CD4-positive, alpha-beta T cell treated with Interleukin-6 at 100 ng/mL for 8 hours (primary cell): ENCODE results near the gene PAPOLA.
"Not testable (repeated sequence)": the region's sequence is repeated elsewhere in the genome, so short reads cannot be mapped to it uniquely, and the experiment has no call there.

Source experiments
- DNase-seq: peaks from one replicate; pipeline ENCODE4 v3.0.0-alpha.2; 2020; ENCODE audit warnings: mixed read lengths, low spot score

The PAPOLA gene

GRCh38 chr14:96502621-96503305, 581 bp downstream of the PAPOLA start:
- DNase-seq: peak; percentile 26

DNA sequence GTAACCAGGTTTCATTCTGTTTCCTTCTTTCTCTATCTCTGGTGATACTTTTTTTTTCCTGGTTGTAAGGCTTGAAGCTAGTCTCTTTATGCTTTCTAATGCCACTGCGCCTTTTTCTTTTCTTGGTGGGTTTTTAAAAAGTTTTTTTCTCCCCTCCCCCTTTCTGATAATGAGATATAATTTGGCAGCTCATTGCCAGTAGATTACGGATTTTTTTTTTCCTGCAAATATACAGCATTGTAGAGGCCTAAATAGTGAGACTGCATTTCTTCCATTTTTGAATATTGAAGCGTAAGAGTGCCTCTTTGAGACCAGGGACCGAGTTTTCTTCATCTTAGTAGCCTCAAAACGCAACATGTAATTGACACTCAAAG, 1.1 kb downstream of the PAPOLA start:
- no peak for DNase-seq

- not testable (repeated sequence) for DNase-seq
Observed at GRCh38 chr14:96504353-96504752, 2.2 kb downstream of the PAPOLA start.

DNA sequence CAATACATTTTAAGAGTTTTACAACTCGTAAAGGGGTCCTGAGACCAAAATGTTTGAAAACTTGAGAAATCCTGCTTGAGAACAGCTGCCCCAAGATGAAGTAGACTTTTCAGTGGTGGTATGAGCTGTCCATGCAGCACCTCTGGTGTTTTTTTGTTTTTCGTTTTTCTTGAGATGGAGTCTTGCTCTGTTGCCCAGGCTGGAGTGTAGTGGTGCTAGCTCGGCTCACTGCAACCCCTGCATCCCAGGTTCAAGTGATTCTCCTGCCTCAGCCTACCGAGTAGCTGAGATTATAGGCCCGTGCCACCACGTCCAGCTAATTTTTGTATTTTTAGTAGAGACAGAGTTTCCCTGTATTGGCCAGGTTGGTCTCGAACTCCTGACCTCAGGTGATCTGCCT, 5.5 kb downstream of the PAPOLA start:
- no peak for DNase-seq

DNA sequence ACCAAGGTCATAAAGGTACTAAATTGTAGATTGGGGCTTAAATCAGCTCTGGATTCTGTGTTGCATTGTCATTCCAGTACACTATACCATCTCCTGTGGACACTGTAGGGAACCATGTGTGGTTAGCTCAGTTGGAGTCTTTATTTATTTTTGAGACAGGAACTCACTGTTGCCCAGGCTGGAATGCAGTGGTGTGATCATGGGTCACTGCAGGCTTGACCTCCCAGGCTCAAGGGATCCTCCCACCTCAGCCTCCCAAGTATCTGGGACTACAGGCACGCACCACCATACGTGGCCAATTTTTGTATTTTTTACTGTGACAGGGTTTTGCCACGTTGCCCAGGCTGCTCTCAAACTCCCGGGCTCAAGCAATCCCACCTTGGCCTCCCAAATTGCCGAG, 6.7 kb downstream of the PAPOLA start:
- DNase-seq: no peak

DNA sequence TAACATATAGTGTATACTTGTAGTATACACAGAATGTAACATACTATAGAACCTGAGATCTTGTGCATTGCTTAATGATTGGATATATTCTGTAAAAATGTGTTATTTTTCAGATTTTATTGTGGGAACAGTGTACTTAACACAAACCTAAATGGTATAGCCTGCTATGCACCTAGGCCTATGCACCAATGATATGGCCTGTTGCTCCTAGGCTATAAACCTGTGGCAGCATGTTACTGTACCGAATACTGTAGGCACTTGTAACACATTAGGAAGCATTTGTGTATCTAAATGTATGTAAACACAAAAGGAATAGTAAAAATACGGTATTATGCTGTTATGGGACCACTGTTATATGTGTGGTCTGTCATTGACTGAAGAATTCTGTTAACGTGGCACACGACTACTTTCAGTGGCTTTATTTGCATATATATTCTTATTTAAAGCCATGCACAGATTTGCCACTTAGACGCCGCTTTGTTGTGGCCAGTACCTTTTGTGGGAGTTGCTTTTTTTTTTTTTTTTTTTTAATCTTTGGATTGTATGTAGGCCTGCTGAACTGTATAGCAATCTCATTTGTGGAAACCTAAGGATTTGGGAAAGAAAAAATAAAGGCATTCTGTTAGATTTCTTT, 7.4 kb downstream of the PAPOLA start:
- no peak for DNase-seq

- no peak for DNase-seq
Observed at GRCh38 chr14:96511146-96511545, 9.0 kb downstream of the PAPOLA start.

GRCh38 chr14:96511667-96512066, 9.5 kb downstream of the PAPOLA start:
- no peak for DNase-seq

- DNase-seq: no peak
Observed at GRCh38 chr14:96512122-96512521, 9.9 kb downstream of the PAPOLA start.

- no peak for DNase-seq
Observed at GRCh38 chr14:96512602-96513397, 10.6 kb downstream of the PAPOLA start.

DNA sequence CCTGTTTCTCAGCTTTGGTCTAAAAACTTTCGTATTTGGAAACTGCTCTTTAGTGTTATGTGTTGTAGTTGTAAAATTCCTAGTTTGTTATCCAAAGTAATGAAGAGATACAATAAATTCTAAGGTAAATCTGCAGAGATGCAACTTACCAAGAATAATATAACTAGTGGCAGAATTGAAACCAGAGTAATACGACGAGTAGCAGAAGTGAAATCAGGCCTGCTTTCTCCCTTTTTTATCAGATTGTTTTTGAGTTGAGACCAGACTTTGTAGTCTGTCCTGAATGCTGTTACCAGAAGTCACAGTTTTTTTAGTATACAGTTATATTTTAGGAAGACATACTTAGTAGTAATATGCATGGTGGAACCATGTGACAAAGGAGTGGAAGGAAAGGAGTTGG, 12.5 kb downstream of the PAPOLA start:
- no peak for DNase-seq

DNA sequence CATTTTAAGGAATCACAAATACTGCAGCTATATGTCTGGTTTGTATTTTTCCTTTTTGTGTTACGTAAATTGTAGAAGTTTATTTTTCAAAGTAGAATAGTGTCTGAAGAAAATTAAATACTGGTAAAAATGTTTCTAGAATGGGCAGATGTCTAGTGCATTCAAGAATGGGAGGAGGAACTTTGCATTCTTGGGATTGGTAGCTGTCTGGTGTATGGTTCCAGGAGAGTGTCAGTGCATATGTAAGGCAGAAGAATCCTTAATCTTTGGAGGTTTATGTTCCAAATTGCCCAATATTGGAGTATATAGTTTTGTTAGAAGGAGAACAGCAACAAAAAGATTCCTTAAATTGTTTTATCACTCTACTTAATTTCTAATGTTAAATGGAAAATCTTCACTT, 13.5 kb downstream of the PAPOLA start:
- DNase-seq: no peak

GRCh38 chr14:96516351-96516750, 14.2 kb downstream of the PAPOLA start:
- no peak for DNase-seq

- DNase-seq: no peak
Observed at GRCh38 chr14:96519970-96520369, 17.8 kb downstream of the PAPOLA start.

GRCh38 chr14:96525452-96525851, 23.3 kb downstream of the PAPOLA start:
- no peak for DNase-seq

GRCh38 chr14:96532632-96533031, 30.4 kb downstream of the PAPOLA start:
- no peak for DNase-seq

DNA sequence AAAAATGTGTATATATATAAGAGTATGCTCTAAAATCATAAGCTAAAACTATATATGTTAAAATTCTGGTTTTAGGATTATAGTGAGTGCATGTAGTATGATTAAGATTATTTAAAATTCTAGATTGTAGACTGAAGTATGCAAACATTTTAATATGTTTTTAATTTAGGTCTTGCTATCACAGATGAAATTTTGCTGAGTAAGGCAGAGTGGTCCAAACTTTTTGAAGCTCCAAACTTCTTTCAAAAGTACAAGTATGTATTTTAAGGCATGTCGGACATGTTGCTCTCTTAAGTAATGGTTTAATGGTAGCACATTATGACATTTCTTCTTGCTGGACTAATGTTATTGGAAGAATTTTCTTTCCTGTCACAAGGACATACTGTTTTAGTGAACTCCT, 34.6 kb downstream of the PAPOLA start:
- no peak for DNase-seq

- DNase-seq: no peak
Observed at GRCh38 chr14:96538097-96538989, 36.2 kb downstream of the PAPOLA start.

DNA sequence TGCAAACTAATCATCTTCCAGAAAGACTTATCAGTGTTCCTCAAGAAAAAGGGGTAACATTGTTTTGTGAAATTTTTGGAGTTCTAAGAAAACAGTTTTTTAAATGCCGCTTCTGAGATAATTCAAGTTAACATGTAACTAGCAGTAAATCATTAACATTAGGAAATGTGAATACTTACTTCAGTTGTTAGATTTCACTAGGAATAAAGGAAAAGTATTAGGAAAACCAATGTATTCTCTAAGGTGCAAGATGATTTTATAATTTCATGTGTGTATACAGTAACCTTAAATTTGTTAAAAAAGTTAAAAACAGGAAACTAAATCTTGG, 36.8 kb downstream of the PAPOLA start:
- DNase-seq: no peak

DNA sequence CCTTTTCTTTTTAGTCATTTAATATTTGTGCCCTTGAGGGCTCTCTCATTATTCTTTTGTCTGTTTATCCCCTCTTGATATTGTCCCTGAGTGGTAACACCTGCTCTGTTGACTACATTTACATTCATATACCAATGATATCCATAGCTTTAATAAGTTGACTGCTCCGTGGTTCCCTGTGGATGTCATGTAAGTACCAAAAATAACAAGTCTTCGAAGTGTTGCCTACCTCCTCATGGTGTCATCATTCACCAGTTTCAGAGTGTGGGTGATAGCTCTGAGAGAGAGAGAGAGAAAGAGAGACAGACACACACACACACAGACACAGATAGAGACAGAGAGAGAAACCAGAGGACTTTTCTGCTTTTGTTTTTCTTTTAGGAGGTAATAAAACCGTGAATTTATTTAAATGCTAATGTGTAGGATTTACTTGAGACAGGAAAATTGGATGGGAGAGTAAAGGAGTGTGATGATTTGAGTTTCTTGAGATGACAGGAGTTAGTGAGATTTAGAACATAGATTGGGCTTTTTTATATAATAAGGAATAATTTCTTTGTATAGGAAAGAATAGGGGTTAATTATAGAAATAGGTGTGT, 52.2 kb downstream of the PAPOLA start:
- DNase-seq: no peak

DNA sequence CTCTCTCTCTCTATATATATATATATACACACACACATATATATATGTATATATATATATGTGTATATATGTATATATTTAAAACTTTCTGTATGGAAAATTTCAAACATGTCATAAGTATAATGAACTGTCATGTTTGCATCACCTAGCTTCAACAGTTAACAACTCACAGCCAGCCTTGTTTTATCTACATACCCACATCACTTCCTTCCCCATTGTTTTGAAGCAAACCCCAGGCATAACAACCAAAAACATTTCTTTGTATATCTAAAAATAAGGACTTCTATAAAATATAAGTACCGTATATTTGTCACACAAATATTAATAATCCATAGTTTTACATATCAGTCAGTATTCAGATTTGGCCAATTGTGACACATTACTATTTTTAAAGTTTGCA, 57.4 kb downstream of the PAPOLA start:
- no peak for DNase-seq

- DNase-seq: no peak
Observed at GRCh38 chr14:96564389-96564788, 62.2 kb downstream of the PAPOLA start.
